ENCODE measurements around the gene NXT1. TPM values are rescaled to one million over a fixed set of nuclear protein-coding genes. Genes with fewer than 3 reads are reported as not detected.

NXT1 gene
- total and polyA plus RNA-seq, 4 donors, result 11.9 to 18.7 (median 14.0) TPM

GRCh38 chr20:23375827-23376226, 25.2 kb downstream of the NXT1 start:
- Histone ChIP-seq H3K9me3 (ENCODE audit: control insufficient read depth, low read length) (no peaks in the 10 kb centered on the region), H3K36me3 (ENCODE audit: control insufficient read depth in 1 of 2, insufficient read depth in 2 of 2, low read length in 1 of 2) (peaks cover 7 to 13% of the 10 kb centered on the region in 2 donors), H3K4me1 (ENCODE audit: control insufficient read depth in 1 of 2, insufficient read depth in 2 of 2, low read length in 2 of 2) (peaks cover 0 to 2% of the 10 kb centered on the region in 2 donors), H3K27ac (ENCODE audit: low read depth in 1 of 2, low read length in 2 of 2) (no peak overlapping the region), H3K27me3 (ENCODE audit: control insufficient read depth in 1 of 2, insufficient read depth in 2 of 2, low read length in 1 of 2) (no peaks in the 10 kb centered on the region), H3K4me3 (ENCODE audit: low read length in 2 of 2) (no peak overlapping the region)
- ATAC-seq (ENCODE audit: low FRiP score) (no peak), DNase-seq (no peak)
- intact Hi-C loops (cut with DNase I), result loop anchor here in 1 of 2 donors (5.0 kb wide), 1 partner anchor 36 kb away; no protein-coding TSS in a partner anchor
- WGBS, 2 donors, result 88 to 89% methylated on average over 5 of the region's 5 CpGs

GRCh38 chr20:23379772-23380171, 29.2 kb downstream of the NXT1 start:
- Histone ChIP-seq H3K27ac (ENCODE audit: low read depth in 1 of 2, low read length in 2 of 2) (no peak overlapping the region), H3K36me3 (ENCODE audit: control insufficient read depth in 1 of 2, insufficient read depth in 2 of 2, low read length in 1 of 2) (peaks cover 2 to 6% of the 10 kb centered on the region in 2 donors), H3K4me3 (ENCODE audit: low read length in 2 of 2) (no peak overlapping the region), H3K4me1 (ENCODE audit: control insufficient read depth in 1 of 2, insufficient read depth in 2 of 2, low read length in 2 of 2) (peaks cover 0 to 2% of the 10 kb centered on the region in 2 donors), H3K27me3 (ENCODE audit: control insufficient read depth in 1 of 2, insufficient read depth in 2 of 2, low read length in 1 of 2) (no peaks in the 10 kb centered on the region), H3K9me3 (ENCODE audit: control insufficient read depth, low read length) (no peaks in the 10 kb centered on the region)
- DNase-seq (no peak), ATAC-seq (ENCODE audit: low FRiP score) (no peak)
- intact Hi-C loops (cut with DNase I), result loop anchor here in 1 of 2 donors (5.0 kb wide), 1 partner anchor 33 kb away; no protein-coding TSS in a partner anchor

GRCh38 chr20:23381876-23382275, 31.3 kb downstream of the NXT1 start:
- Histone ChIP-seq H3K9me3 (ENCODE audit: control insufficient read depth, low read length) (no peaks in the 10 kb centered on the region), H3K27me3 (ENCODE audit: control insufficient read depth in 1 of 2, insufficient read depth in 2 of 2, low read length in 1 of 2) (no peaks in the 10 kb centered on the region), H3K4me3 (ENCODE audit: low read length in 2 of 2) (no peak overlapping the region), H3K4me1 (ENCODE audit: control insufficient read depth in 1 of 2, insufficient read depth in 2 of 2, low read length in 2 of 2) (peaks cover 0 to 2% of the 10 kb centered on the region in 2 donors), H3K27ac (ENCODE audit: low read depth in 1 of 2, low read length in 2 of 2) (no peak overlapping the region), H3K36me3 (ENCODE audit: control insufficient read depth in 1 of 2, insufficient read depth in 2 of 2, low read length in 1 of 2) (peaks cover 2 to 5% of the 10 kb centered on the region in 2 donors)
- ATAC-seq (ENCODE audit: low FRiP score) (no peak), DNase-seq (no peak)
- intact Hi-C loops (cut with DNase I), result no loop called here

GRCh38 chr20:23386304-23387117, 35.9 kb downstream of the NXT1 start:
- Histone ChIP-seq H3K4me1 (ENCODE audit: control insufficient read depth in 1 of 2, insufficient read depth in 2 of 2, low read length in 2 of 2) (no peaks in the 10 kb centered on the region), H3K27me3 (ENCODE audit: control insufficient read depth in 1 of 2, insufficient read depth in 2 of 2, low read length in 1 of 2) (no peaks in the 10 kb centered on the region), H3K9me3 (ENCODE audit: control insufficient read depth, low read length) (no peaks in the 10 kb centered on the region), H3K36me3 (ENCODE audit: control insufficient read depth in 1 of 2, insufficient read depth in 2 of 2, low read length in 1 of 2) (peaks cover 1 to 5% of the 10 kb centered on the region in 2 donors), H3K27ac (ENCODE audit: low read depth in 1 of 2, low read length in 2 of 2) (no peak overlapping the region), H3K4me3 (ENCODE audit: low read length in 2 of 2) (no peak overlapping the region)
- DNase-seq (no peak), ATAC-seq (ENCODE audit: low FRiP score) (no peak)
- WGBS, 2 donors, result 82 to 89% methylated on average over 6 of the region's 6 CpGs
- intact Hi-C loops (cut with DNase I), result no loop called here

GRCh38 chr20:23387118-23387443, 36.5 kb downstream of the NXT1 start:
- no peak for ATAC-seq (ENCODE audit: low FRiP score)
- 96 to 97% methylated on average over 3 of the region's 3 CpGs for WGBS, 2 donors
- intact Hi-C loops (cut with DNase I), result no loop called here
- Histone ChIP-seq H3K27ac (ENCODE audit: low read depth in 1 of 2, low read length in 2 of 2) (no peak overlapping the region), H3K9me3 (ENCODE audit: control insufficient read depth, low read length) (no peaks in the 10 kb centered on the region), H3K4me1 (ENCODE audit: control insufficient read depth in 1 of 2, insufficient read depth in 2 of 2, low read length in 2 of 2) (no peaks in the 10 kb centered on the region), H3K36me3 (ENCODE audit: control insufficient read depth in 1 of 2, insufficient read depth in 2 of 2, low read length in 1 of 2) (peaks cover 2 to 9% of the 10 kb centered on the region in 2 donors), H3K4me3 (ENCODE audit: low read length in 2 of 2) (no peak overlapping the region), H3K27me3 (ENCODE audit: control insufficient read depth in 1 of 2, insufficient read depth in 2 of 2, low read length in 1 of 2) (no peaks in the 10 kb centered on the region)
- no peak for DNase-seq

GRCh38 chr20:23390091-23390774, 39.6 kb downstream of the NXT1 start:
- Histone ChIP-seq H3K36me3 (ENCODE audit: control insufficient read depth in 1 of 2, insufficient read depth in 2 of 2, low read length in 1 of 2) (peaks cover 11 to 15% of the 10 kb centered on the region in 2 donors), H3K4me1 (ENCODE audit: control insufficient read depth in 1 of 2, insufficient read depth in 2 of 2, low read length in 2 of 2) (no peaks in the 10 kb centered on the region), H3K4me3 (ENCODE audit: low read length in 2 of 2) (no peak overlapping the region), H3K27ac (ENCODE audit: low read depth in 1 of 2, low read length in 2 of 2) (no peak overlapping the region), H3K27me3 (ENCODE audit: control insufficient read depth in 1 of 2, insufficient read depth in 2 of 2, low read length in 1 of 2) (no peaks in the 10 kb centered on the region), H3K9me3 (ENCODE audit: control insufficient read depth, low read length) (no peaks in the 10 kb centered on the region)
- 81 to 89% methylated on average over 1 of the region's 1 CpG for WGBS, 2 donors
- intact Hi-C loops (cut with DNase I), result no loop called here
- DNase-seq (no peak), ATAC-seq (ENCODE audit: low FRiP score) (no peak)

GRCh38 chr20:23391707-23392310, 41.2 kb downstream of the NXT1 start:
- Histone ChIP-seq H3K4me3 (ENCODE audit: low read length in 2 of 2) (no peak overlapping the region), H3K9me3 (ENCODE audit: control insufficient read depth, low read length) (no peaks in the 10 kb centered on the region), H3K27me3 (ENCODE audit: control insufficient read depth in 1 of 2, insufficient read depth in 2 of 2, low read length in 1 of 2) (no peaks in the 10 kb centered on the region), H3K27ac (ENCODE audit: low read depth in 1 of 2, low read length in 2 of 2) (no peak overlapping the region), H3K36me3 (ENCODE audit: control insufficient read depth in 1 of 2, insufficient read depth in 2 of 2, low read length in 1 of 2) (peaks cover 11 to 15% of the 10 kb centered on the region in 2 donors), H3K4me1 (ENCODE audit: control insufficient read depth in 1 of 2, insufficient read depth in 2 of 2, low read length in 2 of 2) (no peaks in the 10 kb centered on the region)
- intact Hi-C loops (cut with DNase I), result no loop called here
- 88 to 91% methylated on average over 4 of the region's 4 CpGs for WGBS, 2 donors
- ATAC-seq (ENCODE audit: low FRiP score) (no peak), DNase-seq (no peak)

- no peak for ATAC-seq (ENCODE audit: low FRiP score)
- intact Hi-C loops (cut with DNase I), result no loop called here
- peaks cover 9 to 11% of the 10 kb centered on the region in 2 donors for H3K36me3 ChIP-seq (ENCODE audit: control insufficient read depth in 1 of 2, insufficient read depth in 2 of 2, low read length in 1 of 2)
- H3K4me3 ChIP-seq (ENCODE audit: low read length in 2 of 2), result no peak overlapping the region
- H3K9me3 ChIP-seq (ENCODE audit: control insufficient read depth, low read length), result no peaks in the 10 kb centered on the region
- H3K4me1 ChIP-seq (ENCODE audit: control insufficient read depth in 1 of 2, insufficient read depth in 2 of 2, low read length in 2 of 2), result no peaks in the 10 kb centered on the region
- no peak for DNase-seq
- 98 to 100% methylated on average over 4 of the region's 4 CpGs for WGBS, 2 donors
- H3K27ac ChIP-seq (ENCODE audit: low read depth in 1 of 2, low read length in 2 of 2), result no peak overlapping the region
- no peaks in the 10 kb centered on the region for H3K27me3 ChIP-seq (ENCODE audit: control insufficient read depth in 1 of 2, insufficient read depth in 2 of 2, low read length in 1 of 2)
Observed at GRCh38 chr20:23393996-23394775, 43.6 kb downstream of the NXT1 start.

All from aorta (tissue), 5 donors.